Measurements from ENCODE around the gene SYT8.

GRCh38 chr11:1819074-1819473 lies 15.7 kb upstream of the SYT8 start:
- no peak for TF ChIP-seq CTCF (IDR thresholded peaks at IDR 0.05; ENCODE audit: poor library complexity, severe bottlenecking)
- no peak for TF ChIP-seq EZH2 (IDR thresholded peaks at IDR 0.05; ENCODE audit: borderline replicate concordance, insufficient read depth, low read length, poor library complexity, severe bottlenecking)
- TF ChIP-seq POLR2AphosphoS5 (IDR thresholded peaks at IDR 0.05), result no peak
- no peak for TF ChIP-seq REST (IDR thresholded peaks at IDR 0.05; ENCODE audit: borderline replicate concordance)
- TF ChIP-seq EP300 (conservative IDR thresholded peaks at IDR 0.05; ENCODE audit: poor library complexity, severe bottlenecking), result no peak
- TF ChIP-seq TAF1 (IDR thresholded peaks at IDR 0.05; ENCODE audit: low read depth), result no peak
- TF ChIP-seq MXI1 (conservative IDR thresholded peaks at IDR 0.05; ENCODE audit: poor library complexity, severe bottlenecking), result no peak

Measured in neural cell (in vitro differentiated cells).